Activated T-cell treated with anti-CD3 and anti-CD28 coated beads for 48 hours (primary cell): Measurements from ENCODE around the gene PRRT4.

Source experiments
- DNase-seq: peaks from one replicate; pipeline ENCODE4 v3.0.0-alpha.2; 2020; ENCODE audit warnings: low read depth

Gene PRRT4

GRCh38 chr7:128395748-128396147 is 34.3 kb upstream of the PRRT4 start:
- DNase-seq: no peak

- no peak for DNase-seq
Observed at GRCh38 chr7:128394904-128395496, 33.5 kb upstream of the PRRT4 start.

- no peak for DNase-seq
Observed at GRCh38 chr7:128393526-128394330, 32.2 kb upstream of the PRRT4 start.

GRCh38 chr7:128392446-128393327 is 31.2 kb upstream of the PRRT4 start:
- DNase-seq: no peak

GRCh38 chr7:128391805-128392204 is 30.3 kb upstream of the PRRT4 start:
- no peak for DNase-seq

GRCh38 chr7:128390871-128391565 is 29.5 kb upstream of the PRRT4 start:
- DNase-seq: no peak

- no peak for DNase-seq
Observed at GRCh38 chr7:128389618-128390329, 28.3 kb upstream of the PRRT4 start.

- no peak for DNase-seq
Observed at GRCh38 chr7:128389085-128389617, 27.7 kb upstream of the PRRT4 start.

GRCh38 chr7:128388145-128388485 is 26.6 kb upstream of the PRRT4 start:
- DNase-seq: no peak

- DNase-seq: peak; percentile 66
Observed at GRCh38 chr7:128387216-128388144, 26.0 kb upstream of the PRRT4 start.

GRCh38 chr7:128385988-128386925 is 24.8 kb upstream of the PRRT4 start:
- DNase-seq: no peak

- DNase-seq: no peak
Observed at GRCh38 chr7:128384726-128385125, 23.2 kb upstream of the PRRT4 start.

- DNase-seq: no peak
Observed at GRCh38 chr7:128383776-128384175, 22.3 kb upstream of the PRRT4 start.

GRCh38 chr7:128381161-128381821 is 19.8 kb upstream of the PRRT4 start:
- peak; percentile 43 for DNase-seq

GRCh38 chr7:128380483-128381106 is 19.1 kb upstream of the PRRT4 start:
- no peak for DNase-seq

- DNase-seq: no peak
Observed at GRCh38 chr7:128379900-128380479, 18.5 kb upstream of the PRRT4 start.

GRCh38 chr7:128378637-128379036 is 17.1 kb upstream of the PRRT4 start:
- no peak for DNase-seq

- no peak for DNase-seq
Observed at GRCh38 chr7:128376077-128376476, 14.6 kb upstream of the PRRT4 start.
